ENCODE data around the gene NAT14.

NAT14 gene

GRCh38 chr19:55498246-55498840, 13.4 kb downstream of the NAT14 start:
- FAIRE-seq (no peak), DNase-seq (ENCODE audit: insufficient read length, low spot score) (no peak)

DNA sequence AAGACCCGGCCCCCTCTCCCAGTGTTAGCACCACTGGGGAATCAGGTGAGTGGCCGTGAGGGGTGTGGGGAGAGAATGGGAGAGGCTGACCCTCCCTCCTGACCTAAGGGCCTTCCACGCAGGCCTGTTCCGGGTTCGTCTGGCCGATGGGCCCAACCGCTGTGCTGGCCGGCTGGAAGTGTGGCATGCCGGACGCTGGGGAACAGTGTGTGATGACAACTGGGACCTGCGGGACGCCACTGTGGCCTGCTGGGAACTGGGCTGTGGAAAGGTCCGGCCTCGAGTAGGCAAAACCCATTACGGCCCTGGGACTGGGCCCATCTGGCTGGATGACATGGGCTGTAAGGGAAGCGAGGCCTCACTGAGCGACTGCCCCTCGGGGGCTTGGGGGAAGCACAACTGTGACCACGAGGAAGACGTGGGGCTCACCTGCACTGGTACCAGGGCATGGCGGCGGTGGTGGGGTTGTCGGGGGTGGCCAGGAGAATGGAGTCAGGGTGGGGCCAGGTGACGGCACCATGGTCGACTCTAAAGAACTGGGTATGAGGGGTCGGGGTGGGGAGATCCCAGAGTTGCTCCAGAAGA, 15.5 kb downstream of the NAT14 start:
- no peak for DNase-seq (ENCODE audit: insufficient read length, low spot score)
- no peak for FAIRE-seq

DNA sequence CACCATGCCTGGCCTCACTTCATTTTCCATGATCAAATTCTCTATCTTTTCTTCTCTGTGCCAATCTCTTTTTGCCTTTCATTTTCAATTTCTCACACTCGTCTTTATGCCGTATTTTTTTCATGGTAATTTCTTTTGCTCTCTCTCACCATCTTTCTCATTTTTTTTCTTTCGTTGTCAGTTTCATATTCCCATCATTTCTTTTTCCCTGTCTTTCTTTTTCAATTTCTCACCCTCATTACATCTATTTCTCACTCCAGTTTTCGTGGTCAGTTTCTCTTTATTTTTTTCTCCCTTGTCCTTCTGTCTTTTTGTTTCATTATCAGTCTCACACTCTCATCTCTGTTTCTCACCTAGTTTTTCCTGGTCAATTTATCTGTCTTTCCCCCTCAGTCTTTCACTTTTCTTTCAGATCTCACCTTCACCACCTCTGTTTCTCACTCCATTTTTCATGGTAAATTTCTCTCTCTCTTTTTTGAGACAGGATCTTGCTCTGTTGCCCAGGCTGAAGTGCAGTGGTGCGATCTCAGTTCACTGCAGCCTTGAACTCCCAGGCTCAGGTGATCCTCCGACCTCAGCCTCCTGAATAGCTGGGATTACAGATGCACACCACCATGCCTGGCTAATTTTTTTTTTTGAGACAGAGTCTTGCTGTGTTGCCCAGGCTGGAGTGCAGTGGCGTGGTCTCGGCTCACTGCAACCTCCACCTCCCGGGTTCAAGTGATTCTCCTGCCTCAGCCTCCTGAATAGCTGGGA, 17.4 kb downstream of the NAT14 start:
- DNase-seq (ENCODE audit: insufficient read length, low spot score) (no peak), FAIRE-seq (no peak)

DNA sequence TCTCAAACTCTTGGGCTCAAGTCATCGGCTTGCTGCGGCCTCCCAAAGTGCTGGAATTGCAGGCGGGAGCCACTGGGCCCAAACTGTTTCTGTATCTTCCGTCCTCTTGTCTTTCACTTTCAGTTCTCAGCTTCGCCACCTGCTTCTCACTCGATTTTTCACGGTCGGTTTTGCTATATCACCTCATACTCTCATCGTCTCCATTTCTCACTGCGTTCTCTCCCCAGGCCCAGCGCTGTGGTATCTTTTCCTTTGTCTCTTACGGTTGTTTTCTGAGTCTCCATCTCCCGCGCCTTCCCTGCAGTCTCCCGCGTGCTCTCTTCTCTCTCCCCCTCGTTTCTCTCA, 18.1 kb downstream of the NAT14 start:
- DNase-seq (ENCODE audit: insufficient read length, low spot score), result no peak
- FAIRE-seq, result no peak

- FAIRE-seq (peak; percentile 89), DNase-seq (ENCODE audit: insufficient read length, low spot score) (peak; percentile 84)
Observed at GRCh38 chr19:55503502-55504251, 18.7 kb downstream of the NAT14 start.

DNA sequence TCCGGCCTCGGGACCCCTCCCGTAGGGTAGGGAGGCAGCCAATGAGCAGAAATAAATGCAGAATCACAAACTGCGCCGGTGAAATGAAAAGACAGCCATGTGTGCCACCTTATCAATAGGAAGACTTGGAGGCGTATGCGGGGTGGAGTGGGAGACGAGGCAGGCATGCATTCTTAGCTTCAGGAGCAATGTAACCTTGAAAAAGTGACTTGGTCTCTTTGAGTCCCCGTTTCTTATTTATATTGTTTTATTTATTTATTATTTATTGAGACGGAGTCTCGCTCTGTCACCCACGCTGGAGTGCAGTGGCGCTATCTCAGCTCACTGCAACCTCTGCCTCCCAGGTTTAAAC, 19.2 kb downstream of the NAT14 start:
- FAIRE-seq (no peak), DNase-seq (ENCODE audit: insufficient read length, low spot score) (no peak)

DNA sequence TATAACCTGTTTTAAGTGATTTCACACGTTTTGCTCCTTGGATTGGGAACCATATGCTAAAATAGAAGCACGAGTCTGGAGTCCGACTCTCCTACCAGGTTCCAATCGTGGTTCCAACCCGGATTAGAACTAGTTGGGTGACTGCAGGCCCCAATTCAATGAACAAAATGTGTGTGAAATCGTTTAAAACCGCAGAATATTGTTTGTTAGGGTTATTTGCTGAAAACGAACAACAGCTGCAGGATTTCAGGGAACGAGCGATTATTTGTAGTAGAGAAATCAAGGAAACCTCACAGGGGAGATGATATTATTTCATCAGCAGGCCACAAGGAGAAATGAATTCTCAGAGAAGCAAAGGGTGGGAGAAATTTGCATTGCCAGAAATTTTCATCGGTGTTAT, 20.0 kb downstream of the NAT14 start:
- FAIRE-seq (no peak), DNase-seq (ENCODE audit: insufficient read length, low spot score) (no peak)

DNA sequence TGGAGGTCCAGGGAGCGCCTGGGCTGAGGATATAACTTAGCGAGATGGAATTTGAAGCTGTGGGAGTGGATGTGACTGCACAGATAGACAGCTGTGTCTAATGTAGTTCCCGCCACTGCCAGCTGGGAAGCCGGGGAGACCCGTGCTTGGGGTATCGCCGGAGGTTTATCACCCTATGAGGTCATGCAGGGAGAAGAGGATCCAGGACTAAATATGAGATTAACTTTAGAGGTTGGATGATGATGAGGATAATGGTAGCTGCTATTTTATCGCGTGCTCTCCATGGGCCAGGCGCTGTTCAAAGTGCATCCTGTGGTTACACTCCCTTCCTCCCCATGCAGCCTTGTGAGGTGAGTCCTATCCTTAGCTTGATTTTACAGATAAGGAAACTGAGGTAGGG, 23.1 kb downstream of the NAT14 start:
- FAIRE-seq (no peak), DNase-seq (ENCODE audit: insufficient read length, low spot score) (no peak)

DNA sequence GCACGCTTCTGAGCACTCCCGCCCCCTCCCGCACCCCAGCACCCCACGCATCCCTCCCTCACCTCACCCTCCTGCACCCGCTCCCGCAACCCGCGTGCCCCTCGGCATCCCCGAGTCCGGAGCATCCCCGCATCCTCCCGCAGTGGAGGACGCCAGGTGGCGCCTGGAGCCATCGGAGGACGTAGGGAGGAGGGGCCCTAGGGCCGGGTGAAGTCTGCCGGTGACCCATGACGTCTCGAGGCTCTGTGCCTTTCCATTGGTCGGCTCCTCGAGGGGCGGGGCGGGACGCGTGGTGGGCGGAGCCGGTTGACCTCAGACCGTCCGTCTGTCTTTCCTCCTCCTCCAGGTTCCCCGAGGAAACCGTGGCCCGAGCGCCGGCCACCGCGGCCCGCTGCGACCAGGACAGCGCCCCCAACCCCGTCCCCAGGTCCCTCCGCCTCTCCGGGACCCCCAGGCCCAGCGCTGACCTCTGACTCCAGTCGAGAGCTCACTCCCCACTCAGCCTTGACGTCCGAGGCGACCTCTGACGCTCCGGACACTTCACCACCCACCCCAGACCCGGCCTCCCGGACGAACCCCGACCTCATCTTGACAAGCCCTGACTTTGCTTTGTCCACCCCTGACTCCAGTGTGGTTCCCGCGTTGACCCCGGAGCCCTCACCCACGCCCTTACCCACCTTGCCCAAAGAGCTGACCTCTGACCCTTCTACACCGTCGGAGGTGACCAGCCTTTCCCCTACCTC, 32.1 kb downstream of the NAT14 start:
- DNase-seq (ENCODE audit: insufficient read length, low spot score), result peak; percentile 98
- peak; percentile 95 for FAIRE-seq

DNA sequence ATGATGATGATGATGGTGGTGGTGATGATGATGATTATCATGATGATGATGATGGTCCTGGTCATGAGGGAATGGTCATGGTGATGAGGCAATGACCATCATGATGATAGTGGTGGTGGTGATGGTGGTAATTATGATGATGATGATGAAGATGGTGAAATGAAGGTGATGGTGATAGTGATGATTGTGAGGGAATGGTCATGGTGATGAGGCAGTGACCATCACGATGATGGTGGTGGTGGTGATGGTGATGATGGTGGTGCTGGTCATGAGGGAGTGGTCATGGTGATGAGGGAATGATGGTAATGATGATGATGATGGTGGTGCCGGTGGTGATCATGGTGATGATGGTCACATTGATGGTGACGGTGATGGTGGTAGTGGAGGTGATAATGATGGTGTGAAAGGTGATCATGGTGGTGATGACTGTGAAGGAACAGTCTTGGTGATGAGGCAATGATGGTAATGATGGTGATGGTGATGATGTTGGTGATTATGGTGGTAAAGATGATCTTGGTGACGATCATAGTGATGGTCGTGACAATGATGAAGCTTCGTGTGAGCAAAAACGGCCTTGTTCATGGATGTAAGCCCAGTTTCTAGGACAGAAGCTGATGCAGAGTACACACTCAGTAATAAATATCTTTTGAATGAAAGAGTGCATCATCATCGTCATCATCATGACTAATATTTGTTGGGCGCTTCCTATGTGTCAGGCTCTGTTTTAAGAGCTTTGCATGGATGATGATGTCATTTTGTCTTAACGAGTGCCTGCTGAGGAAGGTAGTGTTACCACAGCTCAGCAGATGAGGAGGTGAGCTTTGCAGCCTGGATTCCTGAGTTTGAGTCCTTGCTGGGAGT, 34.7 kb downstream of the NAT14 start:
- DNase-seq (ENCODE audit: insufficient read length, low spot score) (no peak), FAIRE-seq (peak; percentile 99)

GRCh38 chr19:55520691-55521292, 35.8 kb downstream of the NAT14 start:
- DNase-seq (ENCODE audit: insufficient read length, low spot score), result no peak
- FAIRE-seq, result no peak

DNA sequence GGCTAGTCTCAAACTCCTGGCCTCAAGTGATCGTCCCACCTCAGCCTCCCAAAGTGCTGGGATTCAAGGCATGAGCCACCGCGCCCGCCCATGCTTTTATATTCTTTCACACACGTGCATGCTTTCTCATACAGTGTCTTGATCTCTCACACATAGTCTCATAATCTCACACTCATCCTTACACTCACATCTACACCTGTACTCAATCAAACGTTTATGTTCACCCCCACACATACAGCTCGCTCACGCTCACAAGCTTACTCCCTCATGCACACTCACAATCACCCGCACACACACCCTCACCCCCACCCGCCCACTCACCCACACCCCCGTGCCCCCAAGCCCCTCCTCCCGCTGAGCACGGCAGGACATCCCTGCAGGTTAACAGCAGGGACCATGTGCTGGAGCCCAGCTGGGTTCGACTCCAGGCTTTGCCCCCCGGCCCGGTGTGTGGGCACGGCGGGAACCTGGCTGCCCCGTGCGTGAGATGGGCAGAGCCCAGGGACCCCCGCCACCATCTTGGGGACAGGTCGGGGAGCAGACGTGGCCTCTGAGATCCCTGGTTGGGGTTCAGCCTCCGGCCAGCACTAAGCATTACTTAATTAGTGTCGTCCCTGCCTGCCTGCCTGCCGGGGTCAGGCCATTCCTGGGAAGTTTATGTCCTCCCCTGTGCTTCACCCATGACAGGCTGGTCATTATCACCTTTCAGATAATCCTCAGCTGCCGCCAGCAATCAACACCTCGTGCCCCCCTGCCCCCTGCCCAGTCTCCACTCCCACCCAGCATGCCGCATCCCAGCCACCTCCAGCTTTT, 40.5 kb downstream of the NAT14 start:
- FAIRE-seq, result no peak
- no peak for DNase-seq (ENCODE audit: insufficient read length, low spot score)

GRCh38 chr19:55526216-55527196, 41.5 kb downstream of the NAT14 start:
- no peak for FAIRE-seq
- no peak for DNase-seq (ENCODE audit: insufficient read length, low spot score)

GRCh38 chr19:55527197-55528029, 42.4 kb downstream of the NAT14 start:
- peak; percentile 99 for FAIRE-seq
- DNase-seq (ENCODE audit: insufficient read length, low spot score), result no peak

- no peak for DNase-seq (ENCODE audit: insufficient read length, low spot score)
- no peak for FAIRE-seq
Observed at GRCh38 chr19:55528030-55528803, 43.2 kb downstream of the NAT14 start.

DNA sequence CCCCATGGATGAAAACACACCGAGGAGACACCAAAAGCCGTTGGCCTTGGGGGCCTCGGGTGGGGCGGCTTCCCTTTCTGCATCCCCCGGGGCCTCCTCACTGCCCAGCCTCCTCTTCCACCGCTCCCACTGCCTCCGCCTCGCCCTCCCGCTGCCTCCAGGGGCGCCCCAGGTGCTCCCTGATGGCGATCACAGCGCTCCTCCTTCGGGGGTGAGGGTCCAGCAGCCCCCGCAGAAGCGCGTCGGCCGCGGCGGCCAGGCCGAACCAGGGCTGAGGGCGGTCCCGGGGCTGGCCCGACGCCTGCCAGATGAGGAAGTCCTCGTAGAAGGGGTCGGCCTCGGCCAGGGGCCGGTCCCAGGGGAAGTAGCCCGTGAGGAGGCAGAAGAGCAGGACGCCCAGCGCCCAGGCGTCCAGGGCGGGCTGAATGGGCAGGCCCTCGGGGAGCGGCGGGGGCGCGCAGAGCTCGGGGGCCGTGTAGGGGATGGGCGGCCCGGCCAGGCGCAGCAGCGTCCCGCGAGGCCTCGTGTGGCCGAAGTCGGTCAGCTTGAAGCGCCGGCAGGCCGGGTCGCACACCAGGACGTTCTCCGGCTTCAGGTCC, 44.7 kb downstream of the NAT14 start:
- FAIRE-seq, result no peak
- DNase-seq (ENCODE audit: insufficient read length, low spot score), result no peak

All from HTR-8/SVneo (cell line).